ENCODE data around the gene CTNND2.

DNA sequence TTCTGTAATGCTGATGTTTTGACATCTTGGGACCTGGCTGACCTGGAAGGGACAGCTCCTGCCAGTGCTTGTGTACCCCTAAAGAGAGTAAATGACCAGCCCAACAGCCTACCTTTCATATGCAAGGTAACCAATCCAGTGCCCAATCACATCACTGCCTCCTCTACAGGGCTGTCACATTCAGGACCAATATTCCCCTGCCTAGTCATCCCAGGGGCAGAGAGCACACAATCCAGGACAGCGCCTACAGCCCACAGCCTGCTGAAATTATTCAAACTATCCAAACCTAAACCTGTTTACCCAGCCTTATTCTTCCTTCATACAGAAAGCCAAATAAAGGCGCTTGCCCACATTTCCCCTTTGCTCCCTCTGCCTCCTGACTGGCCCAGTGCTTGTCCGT, 284.1 kb downstream of the CTNND2 start:
- TF ChIP-seq CTCF (IDR thresholded peaks at IDR 0.05; ENCODE audit: poor library complexity, severe bottlenecking) (no peak), EZH2 (IDR thresholded peaks at IDR 0.05; ENCODE audit: borderline replicate concordance, insufficient read depth, low read length, poor library complexity, severe bottlenecking) (no peak), RAD21 (conservative IDR thresholded peaks at IDR 0.05) (no peak), POLR2AphosphoS5 (IDR thresholded peaks at IDR 0.05) (no peak)
